Stimulated activated CD4-positive, alpha-beta T cell treated with anti-CD3 and anti-CD28 coated beads, Interleukin-1b, Interleukin-23, amount 100 ng/mL, for 1 hour (primary cell): ENCODE data around the gene CLMP.
"Not testable (repeated sequence)": the region's sequence is repeated elsewhere in the genome, so short reads cannot be mapped to it uniquely, and the experiment has no call there.

Experiments
- DNase-seq, 2 donors: peaks; one replicate each; pipeline ENCODE4 v3.0.0-alpha.2; 2020; ENCODE audit warnings: low read depth in 2 of 2

Gene CLMP

GRCh38 chr11:123218451-123218850, 23.4 kb upstream of the CLMP start:
- no peak for DNase-seq

GRCh38 chr11:123217897-123218296, 22.8 kb upstream of the CLMP start:
- no peak for DNase-seq

- no peak for DNase-seq
Measured at GRCh38 chr11:123216249-123216648, 21.2 kb upstream of the CLMP start.

GRCh38 chr11:123214940-123215339, 19.9 kb upstream of the CLMP start:
- no peak for DNase-seq

- no peak for DNase-seq
Measured at GRCh38 chr11:123214396-123214795, 19.3 kb upstream of the CLMP start.

GRCh38 chr11:123213307-123213771, 18.3 kb upstream of the CLMP start:
- DNase-seq = no peak

- DNase-seq = no peak
Measured at GRCh38 chr11:123212406-123212805, 17.4 kb upstream of the CLMP start.

GRCh38 chr11:123211981-123212380, 16.9 kb upstream of the CLMP start:
- DNase-seq = no peak

- DNase-seq = no peak
Measured at GRCh38 chr11:123211149-123211852, 16.3 kb upstream of the CLMP start.

GRCh38 chr11:123209591-123209990, 14.5 kb upstream of the CLMP start:
- DNase-seq = no peak

- no peak for DNase-seq
Measured at GRCh38 chr11:123206791-123207434, 11.9 kb upstream of the CLMP start.

- not testable (repeated sequence) for DNase-seq
Measured at GRCh38 chr11:123206055-123206454, 11.0 kb upstream of the CLMP start.

- DNase-seq = no peak
Measured at GRCh38 chr11:123203934-123204333, 8.9 kb upstream of the CLMP start.

- DNase-seq = no peak
Measured at GRCh38 chr11:123203471-123203870, 8.4 kb upstream of the CLMP start.

- DNase-seq = no peak
Measured at GRCh38 chr11:123202155-123203151, 7.4 kb upstream of the CLMP start.

GRCh38 chr11:123200264-123200663, 5.2 kb upstream of the CLMP start:
- DNase-seq = no peak

- no peak for DNase-seq
Measured at GRCh38 chr11:123197711-123198110, 2.7 kb upstream of the CLMP start.

GRCh38 chr11:123196060-123196714, 1.1 kb upstream of the CLMP start:
- DNase-seq = no peak

GRCh38 chr11:123194337-123195187, 486 bp downstream of the CLMP start:
- DNase-seq = no peak

GRCh38 chr11:123193742-123194141, 1.3 kb downstream of the CLMP start:
- DNase-seq = no peak

- no peak for DNase-seq
Measured at GRCh38 chr11:123191939-123192338, 3.1 kb downstream of the CLMP start.
